Measurements from ENCODE around the gene APOA4.

GRCh38 chr11:116791813-116792143, 31.3 kb downstream of the APOA4 start, which contains the start of gene APOA5:
- TF ChIP-seq CTCF (conservative IDR thresholded peaks at IDR 0.05; ENCODE audit: low read depth in 2 of 2), result no peak
- no peak for TF ChIP-seq REST (IDR thresholded peaks at IDR 0.05; ENCODE audit: unreplicated experiment)
- TF ChIP-seq EZH2 (IDR thresholded peaks at IDR 0.05; ENCODE audit: low read depth, unreplicated experiment), result no peak
- TF ChIP-seq CREB1 (CRISPR knock-in tag; IDR thresholded peaks at IDR 0.05; ENCODE audit: low read depth), result no peak
- TF ChIP-seq POLR2AphosphoS5 (IDR thresholded peaks at IDR 0.05; ENCODE audit: low read depth), result no peak
- no peak for TF ChIP-seq ZNF331 (CRISPR knock-in tag; IDR thresholded peaks at IDR 0.05; ENCODE audit: low read depth)
- TF ChIP-seq ETS1 (IDR thresholded peaks at IDR 0.05), result no peak
- TF ChIP-seq EZH2phosphoT487 (IDR thresholded peaks at IDR 0.05; ENCODE audit: unreplicated experiment), result no peak
- no peak for TF ChIP-seq ZNF114 (CRISPR knock-in tag; IDR thresholded peaks at IDR 0.05)
- no peak for TF ChIP-seq JUNB (IDR thresholded peaks at IDR 0.05; ENCODE audit: unreplicated experiment)
- TF ChIP-seq STAT1 (IDR thresholded peaks at IDR 0.05; ENCODE audit: unreplicated experiment), result no peak
